ENCODE data around the gene C4A. TPM values are rescaled to one million over a fixed set of nuclear protein-coding genes. Genes with fewer than 3 reads are reported as not detected.

The C4A gene
- total and polyA plus RNA-seq, 2 of the 13 experiments (the other 11 are each of a cell fraction or from before 2014, with no cell fraction given): 165 to 478 TPM

DNA sequence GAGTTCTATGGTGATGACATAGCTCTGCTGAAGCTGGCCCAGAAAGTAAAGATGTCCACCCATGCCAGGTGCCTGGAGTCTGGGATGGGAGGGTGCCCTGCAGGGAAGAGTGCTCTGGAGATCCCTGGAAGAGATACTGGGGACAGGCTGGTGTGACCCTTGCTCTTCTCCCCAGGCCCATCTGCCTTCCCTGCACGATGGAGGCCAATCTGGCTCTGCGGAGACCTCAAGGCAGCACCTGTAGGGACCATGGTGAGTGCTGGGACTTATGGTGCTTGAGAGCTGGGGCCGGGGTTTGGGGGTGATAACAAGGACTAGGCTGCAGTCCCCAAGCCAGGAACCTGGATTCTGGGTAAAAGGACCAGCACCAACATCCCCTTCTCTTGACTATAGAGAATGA lies 38.1 kb upstream of the C4A start:
- no peaks in the 10 kb centered on the region for H3K9me3 ChIP-seq (ENCODE audit: low read length)
- no peaks in the 10 kb centered on the region for H4K20me1 ChIP-seq (ENCODE audit: insufficient read depth, low read length)
- H3K9ac ChIP-seq (ENCODE audit: insufficient read depth, low read depth, low read length): no peak overlapping the region
- H2AFZ ChIP-seq (ENCODE audit: low read length): no peak overlapping the region
- H3K79me2 ChIP-seq (ENCODE audit: insufficient read depth, low read length): peaks cover 22% of the 10 kb centered on the region
- H3K4me3 ChIP-seq (replicated peaks in 1 of 3; ENCODE audit: insufficient read depth in 1 of 3, low read depth in 2 of 3, low read length in 3 of 3): no peak overlapping the region
- no peak for FAIRE-seq
- no TSS peak for BruUV-seq (replicated peaks)
- 87% methylated on average over 3 of the region's 3 CpGs for WGBS (ENCODE audit: low lambda C conversion rate)
- H3K4me2 ChIP-seq (ENCODE audit: low read depth, low read length): no peak overlapping the region
- TF ChIP-seq CREB3 (CRISPR knock-in tag; IDR thresholded peaks at IDR 0.05): no peak
- TF ChIP-seq FOXC1 (CRISPR knock-in tag; IDR thresholded peaks at IDR 0.05; ENCODE audit: borderline replicate concordance): 0 out of 2 replicates have a peak, but pooled peaks have one; percentile 61
- peak overlapping the region; percentile 9 for H3K27ac ChIP-seq (ENCODE audit: extremely low read length, insufficient read depth, low read length)
- ChIA-PET CTCF (ENCODE audit: low intra/inter-chr PET ratio, low total read pairs) (no interaction called here), POLR2A (interaction anchor here (1.4 to 5.1 kb wide), 3 partner anchors 15 to 81 kb away, joined by 3 to 151 read pairs (median 4); partner anchors contain the start of genes C2, NELFE, NEU1 and SKIC2)
- in situ Hi-C loops (cut with HindIII; ENCODE audit: extremely low pct_ligation_motif_present, low pct_unique_long_range_greater_than_20kb): no loop called here
- H3K36me3 ChIP-seq (replicated peaks in 1 of 2; ENCODE audit: control insufficient read depth in 1 of 2, insufficient read depth in 2 of 2, low read length in 2 of 2): peaks cover 3 to 51% of the 10 kb centered on the region in 2 experiments; a peak in 4 of 5 replicates
- ATAC-seq: no peak
- DNase-seq (ENCODE audit: low spot score): no peak
- no peaks in the 10 kb centered on the region; a peak in 1 of 5 replicates for H3K27me3 ChIP-seq (ENCODE audit: control insufficient read depth in 1 of 2, insufficient read depth in 2 of 2, low read length in 2 of 2)
- peaks cover 92% of the 10 kb centered on the region for H3K4me1 ChIP-seq (ENCODE audit: insufficient read depth, low read length)
- intact Hi-C loops (cut with micrococcal nuclease; ENCODE audit: unreplicated experiment): loop anchor here (2.0 kb wide), 1 partner anchor 41 kb away; the partner anchor contains the start of gene ZBTB12

DNA sequence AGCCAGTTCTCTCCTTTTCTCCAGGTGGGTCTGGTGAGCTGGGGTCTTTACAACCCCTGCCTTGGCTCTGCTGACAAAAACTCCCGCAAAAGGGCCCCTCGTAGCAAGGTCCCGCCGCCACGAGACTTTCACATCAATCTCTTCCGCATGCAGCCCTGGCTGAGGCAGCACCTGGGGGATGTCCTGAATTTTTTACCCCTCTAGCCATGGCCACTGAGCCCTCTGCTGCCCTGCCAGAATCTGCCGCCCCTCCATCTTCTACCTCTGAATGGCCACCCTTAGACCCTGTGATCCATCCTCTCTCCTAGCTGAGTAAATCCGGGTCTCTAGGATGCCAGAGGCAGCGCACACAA lies 36.7 kb upstream of the C4A start:
- FAIRE-seq: no peak
- BruUV-seq (replicated peaks): no TSS peak
- Histone ChIP-seq H3K27ac (ENCODE audit: extremely low read length, insufficient read depth, low read length) (peak overlapping the region; percentile 88), H4K20me1 (ENCODE audit: insufficient read depth, low read length) (no peaks in the 10 kb centered on the region), H3K4me2 (ENCODE audit: low read depth, low read length) (peak overlapping the region; percentile 61), H3K9me3 (ENCODE audit: low read length) (no peaks in the 10 kb centered on the region), H3K4me3 (replicated peaks in 1 of 3; ENCODE audit: insufficient read depth in 1 of 3, low read depth in 2 of 3, low read length in 3 of 3) (peak overlapping the region in 1 of 3 experiments; percentile 27; a peak in 1 of 6 replicates), H2AFZ (ENCODE audit: low read length) (no peak overlapping the region), H3K79me2 (ENCODE audit: insufficient read depth, low read length) (peaks cover 22% of the 10 kb centered on the region), H3K27me3 (ENCODE audit: control insufficient read depth in 1 of 2, insufficient read depth in 2 of 2, low read length in 2 of 2) (no peaks in the 10 kb centered on the region; a peak in 1 of 5 replicates), H3K4me1 (ENCODE audit: insufficient read depth, low read length) (peaks cover 91% of the 10 kb centered on the region), H3K9ac (ENCODE audit: insufficient read depth, low read depth, low read length) (peak overlapping the region; percentile 61), H3K36me3 (replicated peaks in 1 of 2; ENCODE audit: control insufficient read depth in 1 of 2, insufficient read depth in 2 of 2, low read length in 2 of 2) (peaks cover 11 to 61% of the 10 kb centered on the region in 2 experiments)
- 79% methylated on average over 9 of the region's 9 CpGs for WGBS (ENCODE audit: low lambda C conversion rate)
- in situ Hi-C loops (cut with HindIII; ENCODE audit: extremely low pct_ligation_motif_present, low pct_unique_long_range_greater_than_20kb) (loop anchor here (5.0 kb wide), 1 partner anchor 43 kb away; the partner anchor contains the start of gene ZBTB12), intact Hi-C loops (cut with micrococcal nuclease; ENCODE audit: unreplicated experiment) (loop anchor here (1.0 to 2.0 kb wide), 3 partner anchors 18 to 47 kb away; partner anchors contain the start of genes C2 and ZBTB12)
- ChIA-PET POLR2A (interaction anchor here (0.7 to 5.1 kb wide), 53 partner anchors 8 to 1027 kb away, joined by 3 to 151 read pairs (median 5); partner anchors contain the start of genes ABHD16A, APOM, ATF6B and C2), CTCF (ENCODE audit: low intra/inter-chr PET ratio, low total read pairs) (no interaction called here)
- DNase-seq (ENCODE audit: low spot score): no peak
- no peak for ATAC-seq
- TF ChIP-seq ELF4 (CRISPR knock-in tag; IDR thresholded peaks at IDR 0.05; ENCODE audit: borderline replicate concordance) (no peak), ZNF549 (CRISPR knock-in tag; IDR thresholded peaks at IDR 0.05) (no peak), ISL2 (CRISPR knock-in tag; IDR thresholded peaks at IDR 0.05) (no peak), ZBTB38 (CRISPR knock-in tag; IDR thresholded peaks at IDR 0.05) (peak; percentile 81; the same call in 1 of the 2 replicates), GLMP (CRISPR knock-in tag; IDR thresholded peaks at IDR 0.05; ENCODE audit: borderline replicate concordance) (no peak), SMAD1 (CRISPR knock-in tag; IDR thresholded peaks at IDR 0.05; ENCODE audit: borderline replicate concordance, low read depth) (no peak), THRA (CRISPR knock-in tag; IDR thresholded peaks at IDR 0.05; ENCODE audit: borderline replicate concordance) (no peak)
- TF ChIP-seq, protein P1, sequence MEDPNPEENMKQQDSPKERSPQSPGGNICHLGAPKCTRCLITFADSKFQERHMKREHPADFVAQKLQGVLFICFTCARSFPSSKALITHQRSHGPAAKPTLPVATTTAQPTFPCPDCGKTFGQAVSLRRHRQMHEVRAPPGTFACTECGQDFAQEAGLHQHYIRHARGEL (CRISPR knock-in tag; IDR thresholded peaks at IDR 0.05): no peak

Measured in HepG2 (cell line).